Measurements from ENCODE around the gene BCL2L12.

- no peak for TF ChIP-seq CTCF (IDR thresholded peaks at IDR 0.05)
- no peak for TF ChIP-seq POLR2A (IDR thresholded peaks at IDR 0.05)
These were observed 36.1 kb upstream of the BCL2L12 start for GRCh38 chr19:49629659-49630058.

Data from testis (tissue), 2 donors.